OCI-LY7 (cell line): ENCODE results near the gene MAML1. TPM values are rescaled to one million over a fixed set of nuclear protein-coding genes. Genes with fewer than 3 reads are reported as not detected.

Experiments
- BruUV-seq: library from RNA; stranded (reverse); fragments of 400-500 nt; replicated peaks from 2 replicates; lab custom pipeline; 2021; lab: Mats Ljungman, UMichigan
- CTCF ChIA-PET: fragments of 300-600 bp; sonication (Branson Sonifier 250); formaldehyde crosslinking; loops from one replicate; lab custom pipeline; 2022; ENCODE audit warnings: antibody characterized with exemption; ENCODE audit not compliant: unreplicated experiment; lab: Charles Lee
- POLR2A ChIA-PET: fragments of 300-600 bp; sonication (Branson Sonifier 250); formaldehyde crosslinking; loops from one replicate; lab custom pipeline; 2022; ENCODE audit warnings: antibody characterized with exemption; lab: Charles Lee
- DNase-seq: peaks from one replicate; pipeline ENCODE4 v3.0.0-alpha.2; 2015; ENCODE audit warnings: low spot score
- H2AFZ ChIP-seq: fragments of 200-600 bp; sonication (generic), shearing (Covaris generic); 2 replicates; pipeline ENCODE4 v1.6.1; 2014; ENCODE audit warnings: mild to moderate bottlenecking, antibody characterized with exemption, low read length, moderate library complexity
- H3K27ac ChIP-seq: fragments of 200-600 bp; sonication (generic); 2 replicates; pipeline ENCODE4 v1.5.1; 2014; ENCODE audit warnings: mixed run types, low read depth, mild to moderate bottlenecking, moderate library complexity, low read length, inconsistent platforms; ENCODE audit not compliant: poor library complexity, severe bottlenecking
- H3K36me3 ChIP-seq: fragments of 200-600 bp; sonication (generic); 2 replicates; pipeline ENCODE4 v1.6.1; 2014; ENCODE audit warnings: mild to moderate bottlenecking, antibody characterized with exemption, low read length, moderate library complexity, mixed read lengths; ENCODE audit not compliant: insufficient read depth
- H3K4me1 ChIP-seq: fragments of 200-600 bp; sonication (generic); 2 replicates; pipeline ENCODE4 v1.5.1; 2014; ENCODE audit warnings: mild to moderate bottlenecking, low read length; ENCODE audit not compliant: insufficient read depth, poor library complexity, severe bottlenecking
- H3K4me2 ChIP-seq: fragments of 200-600 bp; sonication (generic); 2 replicates; pipeline ENCODE4 v1.6.1; 2014; ENCODE audit warnings: mild to moderate bottlenecking, low read length
- H3K4me3 ChIP-seq: fragments of 200-600 bp; sonication (generic); 2 replicates; pipeline ENCODE4 v1.5.1; 2014; ENCODE audit warnings: mild to moderate bottlenecking, low read depth, low read length; ENCODE audit not compliant: poor library complexity, severe bottlenecking
- H3K79me2 ChIP-seq: fragments of 200-600 bp; sonication (generic); 2 replicates; pipeline ENCODE4 v1.6.1; 2016; ENCODE audit warnings: low read depth, mild to moderate bottlenecking, low read length, moderate library complexity, mixed read lengths; ENCODE audit not compliant: insufficient read depth
- H3K9me2 ChIP-seq: fragments of 200-600 bp; sonication (generic); 2 replicates; pipeline ENCODE4 v1.6.1; 2016; ENCODE audit warnings: mild to moderate bottlenecking, low read length, mixed read lengths; ENCODE audit not compliant: insufficient read depth
- H3K9me3 ChIP-seq: fragments of 200-600 bp; sonication (generic); 2 replicates; pipeline ENCODE4 v1.6.1; 2014; ENCODE audit warnings: mild to moderate bottlenecking, mixed run types, low read length, mixed read lengths
- H4K20me1 ChIP-seq: fragments of 200-600 bp; sonication (generic); 2 replicates; pipeline ENCODE4 v1.6.1; 2014; ENCODE audit warnings: mild to moderate bottlenecking, antibody characterized with exemption, low read length, moderate library complexity, mixed read lengths; ENCODE audit not compliant: insufficient read depth
- EZH2phosphoT487 ChIP-seq: fragments of 200-600 bp; sonication (generic); IDR thresholded peaks from 2 replicates; pipeline ENCODE4 v1.6.1; 2018; ENCODE audit warnings: low read depth, borderline replicate concordance, mild to moderate bottlenecking, mixed run types, antibody characterized with exemption, low read length, moderate library complexity, mixed read lengths
- intact Hi-C: fragments of 100-400 bp; cut with micrococcal nuclease; formaldehyde crosslinking; loops from one replicate; pipeline ENCODE4 v1.10.0; 2022; ENCODE audit not compliant: unreplicated experiment
- total RNA-seq, 2 experiments: library from RNA; depleted of rRNA in 1 of 2; stranded (reverse); fragments of >200 nt in 1 of 2; shearing (Covaris generic) in 1 of 2; gene quantifications; 2 replicates each; pipeline ENCODE4 v1.2.3, GENCODE V29; 2014 to 2022
- TF ChIP-seq, protein P1 (sequence below): fragments of 200-600 bp; sonication (generic); conservative IDR thresholded peaks from 2 replicates; pipeline ENCODE4 v1.5.1; 2014; ENCODE audit warnings: mild to moderate bottlenecking, antibody characterized with exemption, low read length, moderate library complexity, mixed read lengths

MAML1 gene
- total RNA-seq, 2 experiments from 2014 or later, result 17.0 to 27.4 TPM

DNA sequence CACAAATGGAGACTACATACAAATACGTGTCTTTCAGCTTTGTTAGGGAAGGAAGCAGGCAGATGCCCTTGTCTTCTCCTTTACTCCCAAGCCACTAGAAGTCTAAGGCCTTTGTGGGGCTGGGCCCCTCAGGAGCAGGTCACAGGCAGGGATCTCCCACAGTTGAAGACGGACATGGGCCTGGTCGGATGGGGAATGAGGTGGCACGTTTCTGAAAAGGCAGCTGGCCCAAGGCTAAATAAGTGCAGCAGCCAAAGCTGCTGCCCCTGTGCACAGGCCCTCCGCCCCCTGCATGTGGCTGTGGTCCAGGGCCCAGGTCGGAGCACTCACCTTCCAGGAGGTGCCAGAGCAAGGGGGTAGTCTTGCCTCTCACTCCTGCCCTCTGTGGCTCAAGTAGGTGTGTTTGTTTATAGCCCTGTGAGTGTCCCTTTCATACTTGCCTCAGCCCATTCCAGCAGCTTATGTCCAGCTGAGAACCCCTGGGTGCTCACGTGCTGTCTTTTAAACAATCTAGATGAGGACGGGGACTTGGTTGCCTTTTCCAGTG, 89.9 kb downstream of the MAML1 start:
- no TSS peak for BruUV-seq
- no peaks in the 10 kb centered on the region for H3K9me2 ChIP-seq
- peak overlapping the region; percentile 95 for H3K4me2 ChIP-seq
- POLR2A ChIA-PET, result interaction anchor here (0.8 to 1.3 kb wide), 3 partner anchors 11 to 60 kb away, joined by 4 to 6 read pairs (median 5); no protein-coding TSS in a partner anchor
- CTCF ChIA-PET, result no interaction called here
- H3K9me3 ChIP-seq, result no peaks in the 10 kb centered on the region
- intact Hi-C loops, result loop anchor here (10.0 kb wide), 1 partner anchor 672 kb away; the partner anchor contains the start of gene CNOT6
- H3K27ac ChIP-seq, result no peak overlapping the region
- peak overlapping the region; percentile 99 for H3K4me3 ChIP-seq
- peaks cover 22% of the 10 kb centered on the region; the same call in 1 of the 2 replicates for H3K79me2 ChIP-seq
- TF ChIP-seq, protein P1, sequence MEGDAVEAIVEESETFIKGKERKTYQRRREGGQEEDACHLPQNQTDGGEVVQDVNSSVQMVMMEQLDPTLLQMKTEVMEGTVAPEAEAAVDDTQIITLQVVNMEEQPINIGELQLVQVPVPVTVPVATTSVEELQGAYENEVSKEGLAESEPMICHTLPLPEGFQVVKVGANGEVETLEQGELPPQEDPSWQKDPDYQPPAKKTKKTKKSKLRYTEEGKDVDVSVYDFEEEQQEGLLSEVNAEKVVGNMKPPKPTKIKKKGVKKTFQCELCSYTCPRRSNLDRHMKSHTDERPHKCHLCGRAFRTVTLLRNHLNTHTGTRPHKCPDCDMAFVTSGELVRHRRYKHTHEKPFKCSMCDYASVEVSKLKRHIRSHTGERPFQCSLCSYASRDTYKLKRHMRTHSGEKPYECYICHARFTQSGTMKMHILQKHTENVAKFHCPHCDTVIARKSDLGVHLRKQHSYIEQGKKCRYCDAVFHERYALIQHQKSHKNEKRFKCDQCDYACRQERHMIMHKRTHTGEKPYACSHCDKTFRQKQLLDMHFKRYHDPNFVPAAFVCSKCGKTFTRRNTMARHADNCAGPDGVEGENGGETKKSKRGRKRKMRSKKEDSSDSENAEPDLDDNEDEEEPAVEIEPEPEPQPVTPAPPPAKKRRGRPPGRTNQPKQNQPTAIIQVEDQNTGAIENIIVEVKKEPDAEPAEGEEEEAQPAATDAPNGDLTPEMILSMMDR, result no peak
- no peak for TF ChIP-seq EZH2phosphoT487
- no peak for DNase-seq
- peaks cover 4% of the 10 kb centered on the region; the same call in 1 of the 2 replicates for H4K20me1 ChIP-seq
- peaks cover 47% of the 10 kb centered on the region for H3K36me3 ChIP-seq
- H2AFZ ChIP-seq, result no peak overlapping the region
- H3K4me1 ChIP-seq, result peaks cover 32% of the 10 kb centered on the region

DNA sequence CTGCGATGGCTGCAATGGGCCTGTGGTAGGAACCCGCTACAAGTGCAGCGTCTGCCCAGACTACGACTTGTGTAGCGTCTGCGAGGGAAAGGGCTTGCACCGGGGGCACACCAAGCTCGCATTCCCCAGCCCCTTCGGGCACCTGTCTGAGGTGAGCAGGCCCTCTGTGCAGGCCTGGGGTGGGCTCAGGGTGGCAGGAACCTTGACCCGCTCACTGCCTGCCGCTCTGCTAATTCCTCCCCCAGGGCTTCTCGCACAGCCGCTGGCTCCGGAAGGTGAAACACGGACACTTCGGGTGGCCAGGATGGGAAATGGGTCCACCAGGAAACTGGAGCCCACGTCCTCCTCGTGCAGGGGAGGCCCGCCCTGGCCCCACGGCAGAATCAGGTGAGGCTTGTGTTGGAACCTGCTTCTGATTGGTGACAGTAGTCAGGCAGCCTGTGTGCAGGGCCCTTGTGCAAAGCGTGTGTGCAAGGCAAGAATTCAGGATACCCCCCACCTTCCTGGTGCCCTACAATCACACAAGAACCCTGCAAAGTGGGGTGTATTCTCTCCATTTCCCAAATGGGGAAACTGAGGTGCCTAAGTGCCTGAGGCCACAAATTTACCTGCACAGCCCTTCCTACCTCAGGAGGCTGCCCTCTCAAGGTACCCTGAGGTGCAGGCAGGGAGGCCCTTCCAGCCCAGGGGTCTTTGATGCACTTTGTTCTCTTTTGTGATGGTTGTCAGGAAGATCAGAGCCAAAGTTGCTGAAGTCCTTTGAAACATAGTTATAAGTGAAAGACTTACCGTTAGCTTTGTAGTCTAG, 91.5 kb downstream of the MAML1 start:
- TF ChIP-seq, protein P1, result no peak
- TF ChIP-seq EZH2phosphoT487, result no peak
- DNase-seq, result no peak
- H3K4me1 ChIP-seq, result peaks cover 23% of the 10 kb centered on the region
- no peaks in the 10 kb centered on the region for H3K9me3 ChIP-seq
- H3K79me2 ChIP-seq, result peaks cover 22% of the 10 kb centered on the region; the same call in 1 of the 2 replicates
- no peak overlapping the region for H3K4me2 ChIP-seq
- no peak overlapping the region for H3K4me3 ChIP-seq
- no peak overlapping the region for H3K27ac ChIP-seq
- peaks cover 4% of the 10 kb centered on the region; the same call in 1 of the 2 replicates for H4K20me1 ChIP-seq
- ChIA-PET POLR2A (no interaction called here), CTCF (no interaction called here)
- intact Hi-C loops, result loop anchor here (10.0 kb wide), 1 partner anchor 671 kb away; the partner anchor contains the start of gene CNOT6
- H3K9me2 ChIP-seq, result no peaks in the 10 kb centered on the region
- no peak overlapping the region for H2AFZ ChIP-seq
- H3K36me3 ChIP-seq, result peaks cover 62% of the 10 kb centered on the region
- BruUV-seq, result no TSS peak
